CD14-positive monocyte (primary cell): ENCODE data around the gene IP6K2. TPM values are rescaled to one million over a fixed set of nuclear protein-coding genes. Genes with fewer than 3 reads are reported as not detected.
A peak's percentile ranks its signal among the peaks of the same experiment; 100 is the strongest.

Source experiments
- DNase-seq, 3 donors: peaks; one replicate each; pipeline ENCODE4 v3.0.0-alpha.2; 2011 to 2022
- H2AFZ ChIP-seq: 2 replicates; pipeline ENCODE4 v1.6.0; 2012; ENCODE audit warnings: mild to moderate bottlenecking, low read depth, low read length, inconsistent platforms; ENCODE audit not compliant: insufficient read depth, poor library complexity, severe bottlenecking
- H3K27ac ChIP-seq, 2 donors: 1 replicate in 1 of 2; 2 replicates in 1 of 2; pipeline ENCODE4 v1.5.1; 2012 to 2013; ENCODE audit warnings: low read length in 2 of 2, control low read depth in 1 of 2, inconsistent platforms in 1 of 2, low read depth in 1 of 2, mild to moderate bottlenecking in 1 of 2
- H3K27me3 ChIP-seq, 2 donors: one replicate each; pipeline versions ENCODE4 v1.6.0 to v1.6.1; 2011 to 2013; ENCODE audit warnings: low read length in 2 of 2; ENCODE audit not compliant: control insufficient read depth in 2 of 2, insufficient read depth in 2 of 2
- H3K36me3 ChIP-seq, 2 donors: replicated peaks in 1 of 2; 1 replicate in 1 of 2; 2 replicates in 1 of 2; pipeline versions ENCODE4 v1.5.1 to v1.6.1; 2012 to 2013; ENCODE audit warnings: low read length in 2 of 2, control low read depth in 1 of 2, inconsistent platforms in 1 of 2, mild to moderate bottlenecking in 1 of 2; ENCODE audit not compliant: insufficient read depth in 2 of 2, control insufficient read depth in 1 of 2
- H3K4me1 ChIP-seq, 2 donors: 1 replicate in 1 of 2; 2 replicates in 1 of 2; pipeline versions ENCODE4 v1.5.1 to v1.6.1; 2012 to 2013; ENCODE audit warnings: low read length in 2 of 2, control low read depth in 1 of 2, inconsistent platforms in 1 of 2, mild to moderate bottlenecking in 1 of 2, moderate library complexity in 1 of 2; ENCODE audit not compliant: insufficient read depth in 2 of 2, control insufficient read depth in 1 of 2
- H3K4me2 ChIP-seq: replicated peaks from 2 replicates; pipeline ENCODE3; 2012; ENCODE audit warnings: low read length, moderate library complexity, mild to moderate bottlenecking; ENCODE audit not compliant: poor library complexity, severe bottlenecking; ENCODE audit errors: extremely low read depth
- H3K4me3 ChIP-seq, 3 experiments: fragments of 200-600 bp in 1 of 3; sonication (generic) in 1 of 3; replicated peaks in 1 of 3; 1 replicate in 2 of 3; 2 replicates in 1 of 3; pipeline ENCODE4 v1.5.1; 2011 to 2013; ENCODE audit warnings: low read length in 3 of 3, mild to moderate bottlenecking in 3 of 3, control low read depth in 2 of 3, low read depth in 2 of 3, inconsistent platforms in 1 of 3, moderate library complexity in 1 of 3
- H3K79me2 ChIP-seq: 2 replicates; pipeline ENCODE4 v1.6.0; 2012; ENCODE audit warnings: mild to moderate bottlenecking, control low read depth, inconsistent platforms, low read length, moderate library complexity; ENCODE audit not compliant: insufficient read depth
- H3K9ac ChIP-seq: 2 replicates; pipeline ENCODE4 v1.6.0; 2017; ENCODE audit warnings: low read length, mild to moderate bottlenecking; ENCODE audit not compliant: insufficient read depth, poor library complexity, severe bottlenecking
- H3K9me3 ChIP-seq, 2 donors: replicated peaks in 1 of 2; 1 replicate in 1 of 2; 2 replicates in 1 of 2; pipeline versions ENCODE4 v1.5.1 to v1.6.1; 2012 to 2013; ENCODE audit warnings: low read length in 2 of 2, control low read depth in 1 of 2; ENCODE audit not compliant: control insufficient read depth in 1 of 2, insufficient read depth in 1 of 2
- H4K20me1 ChIP-seq: 2 replicates; pipeline ENCODE4 v1.6.0; 2012; ENCODE audit warnings: mild to moderate bottlenecking, low read length, control low read depth, moderate library complexity; ENCODE audit not compliant: insufficient read depth
- H3K27ac Mint-ChIP-seq, 7 donors: one replicate each; pipeline ENCODE4 v1.8.0; 2020; ENCODE audit warnings: mild to moderate bottlenecking in 7 of 7, mixed read lengths in 7 of 7, moderate library complexity in 6 of 7, inconsistent platforms in 2 of 7
- H3K27me3 Mint-ChIP-seq, 3 donors: one replicate each; pipeline ENCODE4 v1.8.0; 2021 to 2022; ENCODE audit warnings: low read depth in 3 of 3, mild to moderate bottlenecking in 3 of 3, mixed read lengths in 3 of 3, moderate library complexity in 3 of 3, inconsistent platforms in 1 of 3
- H3K36me3 Mint-ChIP-seq, 2 donors: one replicate each; pipeline ENCODE4 v1.8.0; 2020; ENCODE audit warnings: mixed read lengths in 2 of 2, inconsistent platforms in 1 of 2, mild to moderate bottlenecking in 1 of 2
- H3K4me1 Mint-ChIP-seq: one replicate; pipeline ENCODE4 v1.8.0; 2020; ENCODE audit warnings: mild to moderate bottlenecking, mixed read lengths
- H3K4me3 Mint-ChIP-seq, 2 donors: one replicate each; pipeline ENCODE4 v1.8.0; 2020; ENCODE audit warnings: mild to moderate bottlenecking in 2 of 2, mixed read lengths in 2 of 2, moderate library complexity in 1 of 2
- H3K9me3 Mint-ChIP-seq, 7 donors: one replicate each; pipeline ENCODE4 v1.8.0; 2020 to 2022; ENCODE audit warnings: mixed read lengths in 7 of 7, mild to moderate bottlenecking in 6 of 7, moderate library complexity in 6 of 7, inconsistent platforms in 2 of 7
- CTCF ChIP-seq: fragments of 200-600 bp; IDR thresholded peaks from one replicate; pipeline ENCODE4 v1.8.0; 2022; ENCODE audit warnings: antibody characterized with exemption, mild to moderate bottlenecking
- WGBS: methylation state at CpG from one replicate; pipeline ENCODE4 v1.1.5; 2013; ENCODE audit warnings: missing lambda C conversion rate; ENCODE audit not compliant: insufficient coverage; 5-methylcytosine and 5-hydroxymethylcytosine counted together
- intact Hi-C, 2 donors: fragments of 100-400 bp; cut with micrococcal nuclease; formaldehyde crosslinking; loops; one replicate each; pipeline versions ENCODE4 v1.15.0 to v1.15.1; 2023
- polyA plus RNA-seq, 3 donors: library from polyadenylated mRNA; depleted of rRNA in 1 of 3; unstranded in 2 of 3; stranded (reverse) in 1 of 3; fragments of 300-500 nt in 2 of 3; fragments of >200 nt in 1 of 3; fragmentation: Illumina TruSeq in 2 of 3; gene quantifications; 1 replicate in 2 of 3; 2 replicates in 1 of 3; pipeline ENCODE4 v1.2.3, GENCODE V29; 2012 to 2021

The IP6K2 gene
- polyA plus RNA-seq, 3 donors: 16.5 to 53.8 (median 18.7) TPM

GRCh38 chr3:48682786-48683185 is 34.2 kb downstream of the IP6K2 start:
- no peaks in the 10 kb centered on the region for H3K27me3 ChIP-seq
- Mint-ChIP-seq H3K27ac (peak overlapping the region in 1 of 7 donors; percentile 62), H3K27me3 (peaks cover 0 to 6% (median 3%) of the 10 kb centered on the region in 3 donors), H3K4me3 (no peak overlapping the region), H3K4me1 (peaks cover 47% of the 10 kb centered on the region), H3K36me3 (peaks cover 36 to 45% of the 10 kb centered on the region in 2 donors), H3K9me3 (peaks cover 0 to 1% (median 0%) of the 10 kb centered on the region in 7 donors)
- H2AFZ ChIP-seq: no peak overlapping the region
- H4K20me1 ChIP-seq: peaks cover 11% of the 10 kb centered on the region
- no peak for DNase-seq
- H3K4me2 ChIP-seq: no peak overlapping the region
- 99% methylated on average over 9 of the region's 9 CpGs for WGBS
- H3K36me3 ChIP-seq: peaks cover 32 to 54% of the 10 kb centered on the region in 2 donors
- intact Hi-C loops: loop anchor here (10.0 kb wide), 3 partner anchors 128 to 408 kb away; partner anchors contain the start of gene PFKFB4 (in 1 of the 2)
- peaks cover 12% of the 10 kb centered on the region for H3K79me2 ChIP-seq
- no peak for TF ChIP-seq CTCF
- no peaks in the 10 kb centered on the region for H3K9me3 ChIP-seq
- H3K4me3 ChIP-seq: no peak overlapping the region
- no peak overlapping the region for H3K9ac ChIP-seq
- H3K4me1 ChIP-seq: peaks cover 31 to 42% of the 10 kb centered on the region in 2 donors
- no peak overlapping the region for H3K27ac ChIP-seq

DNA sequence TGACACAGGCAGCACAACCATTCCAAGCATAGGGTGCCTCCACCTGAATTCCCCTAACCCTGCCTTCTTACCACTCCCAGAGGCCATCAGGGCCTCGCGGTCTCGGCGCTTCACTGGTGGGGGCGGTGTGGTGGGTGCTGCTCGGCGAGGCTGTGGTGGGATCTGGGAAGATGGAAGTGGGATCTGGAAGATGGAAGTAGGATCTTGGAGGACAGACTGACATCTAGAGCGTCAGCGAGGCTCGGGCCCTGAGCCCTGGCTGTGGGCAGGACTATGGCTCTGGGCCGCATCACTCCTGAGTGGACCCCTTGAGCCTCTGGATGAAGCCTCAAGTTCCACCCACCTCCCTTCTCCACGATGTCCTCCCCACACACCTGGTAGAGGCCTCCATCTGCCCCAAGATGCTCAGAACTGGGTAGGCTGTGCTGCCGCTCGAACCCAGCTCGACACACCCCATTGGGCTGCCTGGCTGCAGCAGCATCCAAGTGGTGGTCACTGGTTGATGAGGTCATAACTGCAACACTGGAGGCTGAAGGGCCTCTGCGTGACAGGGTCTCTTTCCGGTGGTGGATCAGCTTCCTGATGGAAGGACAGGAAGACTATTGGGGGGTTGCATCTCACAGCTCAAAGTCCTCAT is 34.9 kb downstream of the IP6K2 start:
- Histone ChIP-seq H3K9ac (no peak overlapping the region), H3K4me1 (peaks cover 31 to 42% of the 10 kb centered on the region in 2 donors), H3K4me2 (no peak overlapping the region), H2AFZ (no peak overlapping the region), H3K79me2 (peaks cover 12% of the 10 kb centered on the region), H3K36me3 (peaks cover 31 to 54% of the 10 kb centered on the region in 2 donors), H3K9me3 (no peaks in the 10 kb centered on the region), H3K27me3 (no peaks in the 10 kb centered on the region), H3K27ac (no peak overlapping the region), H4K20me1 (peaks cover 4% of the 10 kb centered on the region), H3K4me3 (no peak overlapping the region)
- Mint-ChIP-seq H3K4me1 (peaks cover 46% of the 10 kb centered on the region), H3K36me3 (peaks cover 40 to 45% of the 10 kb centered on the region in 2 donors), H3K27me3 (peaks cover 0 to 6% (median 3%) of the 10 kb centered on the region in 3 donors), H3K27ac (no peak overlapping the region), H3K4me3 (no peak overlapping the region), H3K9me3 (peaks cover 0 to 1% (median 0%) of the 10 kb centered on the region in 7 donors)
- intact Hi-C loops: loop anchor here (10.0 kb wide), 3 partner anchors 127 to 407 kb away; partner anchors contain the start of gene PFKFB4 (in 1 of the 2)
- no peak for TF ChIP-seq CTCF
- WGBS: 90% methylated on average over 10 of the region's 17 CpGs
- DNase-seq: no peak
